PC-3 (cell line): ENCODE results near the gene EARS2.
"Not testable (repeated sequence)": the region's sequence is repeated elsewhere in the genome, so short reads cannot be mapped to it uniquely, and the experiment has no call there.

Experiments used
- EZH2 ChIP-seq: fragments of 300-600 bp; sonication (generic); IDR thresholded peaks from one replicate; pipeline ENCODE4 v1.6.1; 2017; ENCODE audit warnings: antibody characterized with exemption, mild to moderate bottlenecking, low read length; ENCODE audit not compliant: unreplicated experiment
- TF ChIP-seq, protein P1 (sequence below): fragments of 300-600 bp; sonication (generic); conservative IDR thresholded peaks from 2 replicates; pipeline ENCODE4 v1.5.1; 2017; ENCODE audit warnings: antibody characterized with exemption, low read depth, mild to moderate bottlenecking, low read length

GRCh38 chr16:23483492-23483891 is 73.7 kb downstream of the EARS2 start:
- TF ChIP-seq, protein P1, sequence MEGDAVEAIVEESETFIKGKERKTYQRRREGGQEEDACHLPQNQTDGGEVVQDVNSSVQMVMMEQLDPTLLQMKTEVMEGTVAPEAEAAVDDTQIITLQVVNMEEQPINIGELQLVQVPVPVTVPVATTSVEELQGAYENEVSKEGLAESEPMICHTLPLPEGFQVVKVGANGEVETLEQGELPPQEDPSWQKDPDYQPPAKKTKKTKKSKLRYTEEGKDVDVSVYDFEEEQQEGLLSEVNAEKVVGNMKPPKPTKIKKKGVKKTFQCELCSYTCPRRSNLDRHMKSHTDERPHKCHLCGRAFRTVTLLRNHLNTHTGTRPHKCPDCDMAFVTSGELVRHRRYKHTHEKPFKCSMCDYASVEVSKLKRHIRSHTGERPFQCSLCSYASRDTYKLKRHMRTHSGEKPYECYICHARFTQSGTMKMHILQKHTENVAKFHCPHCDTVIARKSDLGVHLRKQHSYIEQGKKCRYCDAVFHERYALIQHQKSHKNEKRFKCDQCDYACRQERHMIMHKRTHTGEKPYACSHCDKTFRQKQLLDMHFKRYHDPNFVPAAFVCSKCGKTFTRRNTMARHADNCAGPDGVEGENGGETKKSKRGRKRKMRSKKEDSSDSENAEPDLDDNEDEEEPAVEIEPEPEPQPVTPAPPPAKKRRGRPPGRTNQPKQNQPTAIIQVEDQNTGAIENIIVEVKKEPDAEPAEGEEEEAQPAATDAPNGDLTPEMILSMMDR, result not testable (repeated sequence)
- not testable (repeated sequence) for TF ChIP-seq EZH2
